Caco-2 (cell line): ENCODE data around the gene ANK2. TPM values are rescaled to one million over a fixed set of nuclear protein-coding genes. Genes with fewer than 3 reads are reported as not detected.

ENCODE experiments used
- Bru-seq: library from RNA; stranded (reverse); fragments of 400-500 nt; gene quantifications from one replicate; lab custom pipeline; 2021; lab: Mats Ljungman, UMichigan
- BruChase-seq, 2 experiments: library from RNA; stranded (reverse); fragments of 400-500 nt; gene quantifications; one replicate each; lab custom pipeline; 2021; lab: Mats Ljungman, UMichigan
- BruUV-seq: library from RNA; stranded (reverse); fragments of 400-500 nt; replicated peaks from 2 replicates; lab custom pipeline; 2021; lab: Mats Ljungman, UMichigan
- CTCF ChIA-PET: fragments of 300-600 bp; sonication (Branson Sonifier 250); formaldehyde crosslinking; loops from one replicate; lab custom pipeline; 2022; ENCODE audit warnings: antibody characterized with exemption; lab: Charles Lee
- POLR2A ChIA-PET: fragments of 300-600 bp; sonication (Branson Sonifier 250); formaldehyde crosslinking; loops from one replicate; lab custom pipeline; 2022; ENCODE audit warnings: antibody characterized with exemption; lab: Charles Lee
- DNase-seq, 2 experiments: peaks; one replicate each; pipeline versions ENCODE4 v3.0.0 to v3.0.0-alpha.2; 2020 to 2022
- H3K27me3 ChIP-seq: replicated peaks from 2 replicates; pipeline ENCODE4 v1.6.0; 2011; ENCODE audit warnings: low read length; ENCODE audit not compliant: control insufficient read depth, insufficient read depth
- H3K36me3 ChIP-seq: 2 replicates; pipeline ENCODE4 v1.5.1; 2011; ENCODE audit warnings: low read length; ENCODE audit not compliant: control insufficient read depth, insufficient read depth
- H3K4me1 ChIP-seq: fragments of 250-450 bp; sonication (Bioruptor Pico); 2 replicates; pipeline ENCODE4 v1.5.1; 2020; ENCODE audit warnings: mild to moderate bottlenecking
- H3K4me3 ChIP-seq: 2 replicates; pipeline ENCODE4 v1.5.1; 2011; ENCODE audit warnings: low read depth, mild to moderate bottlenecking, control low read depth, low read length
- H3K9me3 ChIP-seq: fragments of 250-450 bp; sonication (Bioruptor Pico); 2 replicates; pipeline ENCODE4 v1.5.1; 2020; ENCODE audit warnings: mild to moderate bottlenecking, moderate library complexity
- H3K27ac Mint-ChIP-seq: one replicate; pipeline ENCODE4 v1.8.0; 2022; ENCODE audit warnings: mixed read lengths; ENCODE audit not compliant: unreplicated experiment
- H3K27me3 Mint-ChIP-seq: one replicate; pipeline ENCODE4 v1.8.0; 2022; ENCODE audit warnings: mixed read lengths; ENCODE audit not compliant: insufficient read depth, unreplicated experiment
- H3K36me3 Mint-ChIP-seq: one replicate; pipeline ENCODE4 v1.8.0; 2022; ENCODE audit warnings: mild to moderate bottlenecking, mixed read lengths; ENCODE audit not compliant: insufficient read depth, unreplicated experiment
- H3K4me1 Mint-ChIP-seq: one replicate; pipeline ENCODE4 v1.8.0; 2022; ENCODE audit warnings: low read depth, mixed read lengths; ENCODE audit not compliant: unreplicated experiment
- H3K4me3 Mint-ChIP-seq: one replicate; pipeline ENCODE4 v1.8.0; 2022; ENCODE audit warnings: mild to moderate bottlenecking, moderate library complexity, mixed read lengths; ENCODE audit not compliant: unreplicated experiment
- H3K9me3 Mint-ChIP-seq: one replicate; pipeline ENCODE4 v1.8.0; 2022; ENCODE audit warnings: mixed read lengths; ENCODE audit not compliant: unreplicated experiment
- intact Hi-C: fragments of 100-400 bp; cut with micrococcal nuclease; formaldehyde crosslinking; loops from one replicate; pipeline ENCODE4 v1.10.0; 2022; ENCODE audit not compliant: unreplicated experiment
- long read RNA-seq: library from polyadenylated mRNA; stranded (forward); transcript quantifications from one replicate; pipeline ENCODE4 v2.0.0, GENCODE V29; 2022
- total RNA-seq: library from RNA; stranded (reverse); gene quantifications from 2 replicates; pipeline ENCODE4 v1.2.3, GENCODE V29; 2022
- TF ChIP-seq, protein P1 (sequence below), 2 experiments: fragments of 200-600 bp in 1 of 2; IDR thresholded peaks; 1 replicate in 1 of 2; 2 replicates in 1 of 2; pipeline versions ENCODE4 v1.5.1 to v1.8.0; 2011 to 2022; ENCODE audit warnings: antibody characterized with exemption in 1 of 2, control low read depth in 1 of 2, inconsistent platforms in 1 of 2, low read depth in 1 of 2, low read length in 1 of 2, mild to moderate bottlenecking in 1 of 2, moderate library complexity in 1 of 2; ENCODE audit not compliant: insufficient read depth in 1 of 2, severe bottlenecking in 1 of 2, unreplicated experiment in 1 of 2

Gene ANK2
- total RNA-seq: 21.9 and 26.3 TPM in 2 replicates
- percentile 60 among the genes with signal in this experiment for Bru-seq, nascent RNA
- BruChase-seq, experiment 1, labeled RNA remaining after a 2-hour chase: percentile 57 among the genes with signal in this experiment
- BruChase-seq, experiment 2, labeled RNA remaining after a 6-hour chase: percentile 53 among the genes with signal in this experiment
- long read RNA-seq, partial matches to known transcripts: 0 of 7 reads
- long read RNA-seq, other reads (novel, unspliced or antisense): 7 of 7 reads

DNA sequence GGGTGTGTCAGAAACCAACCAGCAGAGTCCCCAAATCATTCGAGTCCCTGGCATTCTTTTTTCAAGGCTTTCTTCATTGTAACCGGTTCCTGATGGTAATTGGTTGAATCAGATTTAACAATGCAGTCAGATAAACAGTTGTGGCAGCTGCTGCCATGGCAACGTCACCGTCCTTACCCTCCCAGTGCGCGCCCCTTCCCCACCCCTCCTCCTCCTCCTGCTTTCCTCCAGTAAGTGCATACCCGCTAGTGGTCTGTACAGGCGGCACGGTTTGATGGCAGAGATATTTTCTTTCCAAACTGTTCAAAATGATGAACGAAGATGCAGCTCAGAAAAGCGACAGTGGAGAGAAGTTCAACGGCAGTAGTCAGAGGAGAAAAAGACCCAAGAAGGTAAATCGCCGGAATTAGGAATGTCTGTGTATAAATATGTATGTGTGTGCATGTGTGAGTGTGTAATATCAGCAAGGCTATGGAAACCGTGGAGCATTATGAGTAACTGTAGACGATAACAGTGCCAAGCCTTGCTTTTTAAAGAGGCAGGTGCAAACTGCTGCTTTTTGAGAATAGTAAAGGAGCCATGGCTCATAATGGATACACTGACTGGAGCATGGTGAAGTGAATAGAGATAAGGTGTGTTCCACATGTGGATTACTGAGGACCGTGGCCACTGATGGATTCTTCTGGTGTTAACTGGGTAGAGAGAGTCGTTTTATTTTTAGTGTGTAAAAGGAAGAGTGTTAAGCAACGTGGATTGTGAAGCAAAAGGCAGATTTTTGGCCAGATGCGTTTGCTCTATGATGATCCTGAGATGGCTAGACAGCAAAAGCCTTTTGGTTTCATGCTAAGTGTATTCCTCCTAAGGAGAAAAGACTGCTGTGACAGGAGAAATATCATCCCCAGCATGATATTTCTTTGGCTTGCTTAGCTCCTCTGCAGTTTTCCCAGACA is at the start of gene ANK2:
Gene ANK2 (plus strand): TSS at position 233 of the 950 bp plus-strand sequence. CDS start 76 bp downstream, at position 309.
- DNase-seq: no peak
- CTCF ChIA-PET: interaction anchor here (0.6 kb wide), 1 partner anchor 286 kb away, joined by 6 read pairs; no protein-coding TSS in a partner anchor
- no peak within 1 kb of the TSS for H3K27ac Mint-ChIP-seq
- H3K36me3 Mint-ChIP-seq: no peaks in the 10 kb centered on the region
- BruUV-seq: no TSS peak
- Histone ChIP-seq H3K27me3 (no peaks in the 10 kb centered on the region), H3K4me3 (no peak within 1 kb of the TSS), H3K36me3 (no peaks in the 10 kb centered on the region), H3K9me3 (no peaks in the 10 kb centered on the region), H3K4me1 (0 out of 2 replicates have a peak, but pooled peaks cover 4% of the 10 kb centered on the region)
- TF ChIP-seq, protein P1, sequence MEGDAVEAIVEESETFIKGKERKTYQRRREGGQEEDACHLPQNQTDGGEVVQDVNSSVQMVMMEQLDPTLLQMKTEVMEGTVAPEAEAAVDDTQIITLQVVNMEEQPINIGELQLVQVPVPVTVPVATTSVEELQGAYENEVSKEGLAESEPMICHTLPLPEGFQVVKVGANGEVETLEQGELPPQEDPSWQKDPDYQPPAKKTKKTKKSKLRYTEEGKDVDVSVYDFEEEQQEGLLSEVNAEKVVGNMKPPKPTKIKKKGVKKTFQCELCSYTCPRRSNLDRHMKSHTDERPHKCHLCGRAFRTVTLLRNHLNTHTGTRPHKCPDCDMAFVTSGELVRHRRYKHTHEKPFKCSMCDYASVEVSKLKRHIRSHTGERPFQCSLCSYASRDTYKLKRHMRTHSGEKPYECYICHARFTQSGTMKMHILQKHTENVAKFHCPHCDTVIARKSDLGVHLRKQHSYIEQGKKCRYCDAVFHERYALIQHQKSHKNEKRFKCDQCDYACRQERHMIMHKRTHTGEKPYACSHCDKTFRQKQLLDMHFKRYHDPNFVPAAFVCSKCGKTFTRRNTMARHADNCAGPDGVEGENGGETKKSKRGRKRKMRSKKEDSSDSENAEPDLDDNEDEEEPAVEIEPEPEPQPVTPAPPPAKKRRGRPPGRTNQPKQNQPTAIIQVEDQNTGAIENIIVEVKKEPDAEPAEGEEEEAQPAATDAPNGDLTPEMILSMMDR (IDR thresholded peaks at IDR 0.05; ENCODE audit: insufficient read depth in 1 of 2, low read depth in 1 of 2, low read length in 1 of 2, severe bottlenecking in 1 of 2, unreplicated experiment in 1 of 2): no peak
- H3K9me3 Mint-ChIP-seq: no peaks in the 10 kb centered on the region
- no peak within 1 kb of the TSS for H3K4me3 Mint-ChIP-seq
- no peaks in the 10 kb centered on the region for H3K4me1 Mint-ChIP-seq
- POLR2A ChIA-PET: no interaction called here
- intact Hi-C loops: no loop called here
- no peaks in the 10 kb centered on the region for H3K27me3 Mint-ChIP-seq

DNA sequence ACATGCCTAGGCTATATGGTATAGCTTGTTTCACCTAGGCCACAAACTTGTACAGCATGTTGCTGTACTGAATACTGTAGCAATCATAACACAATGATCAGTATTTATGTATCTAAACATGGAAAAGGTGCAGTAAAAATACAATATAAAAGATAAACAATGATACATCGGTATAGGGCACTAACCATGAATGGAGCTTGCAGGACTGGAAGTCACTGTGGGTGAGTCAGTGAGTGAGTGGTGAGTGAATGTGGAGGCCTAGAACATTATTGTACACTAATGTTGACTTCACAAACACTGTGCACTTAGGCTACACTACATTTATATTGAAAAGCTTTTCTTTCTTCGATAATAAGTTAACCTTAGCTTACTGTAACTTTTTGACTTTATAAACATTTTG is 45.6 kb upstream of the ANK2 start:
- H3K27me3 ChIP-seq: no peaks in the 10 kb centered on the region
- intact Hi-C loops: no loop called here
- H3K4me1 ChIP-seq: no peaks in the 10 kb centered on the region
- TF ChIP-seq, protein P1 (IDR thresholded peaks at IDR 0.05; ENCODE audit: insufficient read depth in 1 of 2, low read depth in 1 of 2, low read length in 1 of 2, severe bottlenecking in 1 of 2, unreplicated experiment in 1 of 2): no peak
- Mint-ChIP-seq H3K27me3 (no peaks in the 10 kb centered on the region), H3K36me3 (no peaks in the 10 kb centered on the region), H3K27ac (no peak overlapping the region), H3K9me3 (no peaks in the 10 kb centered on the region), H3K4me1 (no peaks in the 10 kb centered on the region), H3K4me3 (no peak overlapping the region)
- no TSS peak for BruUV-seq
- no peaks in the 10 kb centered on the region for H3K9me3 ChIP-seq
- no peak for DNase-seq
- ChIA-PET CTCF (no interaction called here), POLR2A (no interaction called here)
- H3K4me3 ChIP-seq: no peak overlapping the region
- no peaks in the 10 kb centered on the region for H3K36me3 ChIP-seq

DNA sequence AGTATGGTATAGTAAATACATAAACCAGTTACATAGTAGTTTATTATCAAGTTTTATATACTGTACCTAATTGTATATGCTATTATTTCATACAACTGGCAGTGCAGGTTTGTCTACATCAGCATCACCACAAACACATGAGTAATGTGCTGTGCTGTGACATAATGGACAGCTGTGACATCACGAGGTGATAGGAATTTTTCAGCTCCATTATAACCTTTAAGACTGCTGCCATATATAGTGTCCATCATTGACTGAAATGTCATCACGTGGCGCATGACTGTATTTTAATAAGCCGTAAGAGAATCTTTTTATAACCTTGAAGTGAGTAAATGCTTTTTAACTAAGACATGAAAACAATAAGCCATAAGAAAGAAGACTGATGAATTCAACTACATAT is 44.8 kb upstream of the ANK2 start:
- no peak overlapping the region for H3K4me3 Mint-ChIP-seq
- DNase-seq: no peak
- CTCF ChIA-PET: interaction anchor here (0.6 kb wide), 1 partner anchor 75 kb away, joined by 4 read pairs; no protein-coding TSS in a partner anchor
- Histone ChIP-seq H3K4me3 (no peak overlapping the region), H3K9me3 (no peaks in the 10 kb centered on the region), H3K27me3 (no peaks in the 10 kb centered on the region), H3K36me3 (no peaks in the 10 kb centered on the region), H3K4me1 (no peaks in the 10 kb centered on the region)
- no peaks in the 10 kb centered on the region for H3K36me3 Mint-ChIP-seq
- H3K4me1 Mint-ChIP-seq: no peaks in the 10 kb centered on the region
- TF ChIP-seq, protein P1 (IDR thresholded peaks at IDR 0.05; ENCODE audit: insufficient read depth in 1 of 2, low read depth in 1 of 2, low read length in 1 of 2, severe bottlenecking in 1 of 2, unreplicated experiment in 1 of 2): no peak
- POLR2A ChIA-PET: no interaction called here
- H3K27me3 Mint-ChIP-seq: no peaks in the 10 kb centered on the region
- BruUV-seq: no TSS peak
- no peak overlapping the region for H3K27ac Mint-ChIP-seq
- no peaks in the 10 kb centered on the region for H3K9me3 Mint-ChIP-seq
- intact Hi-C loops: no loop called here
